ENCODE measurements around the gene FZD10. TPM values are rescaled to one million over a fixed set of nuclear protein-coding genes. Genes with fewer than 3 reads are reported as not detected.

The FZD10 gene
- polyA plus RNA-seq, 1 experiment, result not detected

GRCh38 chr12:130127912-130128789 lies 34.1 kb upstream of the FZD10 start:
- no peak for TF ChIP-seq CTCF (IDR thresholded peaks at IDR 0.05; ENCODE audit: low read depth, low read length)
- POLR2A ChIA-PET, result no interaction called here
- no peak for DNase-seq (ENCODE audit: low read depth, low spot score)
- no peak overlapping the region for H3K27ac ChIP-seq (ENCODE audit: low read depth, low read length)
- CTCF ChIA-PET, result no interaction called here
- H3K27me3 ChIP-seq (ENCODE audit: control insufficient read depth, insufficient read depth, low read length), result no peaks in the 10 kb centered on the region
- H3K4me3 ChIP-seq (ENCODE audit: low read depth, low read length), result no peak overlapping the region
- peaks cover 85% of the 10 kb centered on the region for H3K9me3 ChIP-seq (ENCODE audit: control insufficient read depth, insufficient read depth, low read length)

- ChIA-PET POLR2A (no interaction called here), CTCF (no interaction called here)
- Histone ChIP-seq H3K27me3 (ENCODE audit: control insufficient read depth, insufficient read depth, low read length) (no peaks in the 10 kb centered on the region), H3K9me3 (ENCODE audit: control insufficient read depth, insufficient read depth, low read length) (peaks cover 90% of the 10 kb centered on the region), H3K27ac (ENCODE audit: low read depth, low read length) (no peak overlapping the region), H3K4me3 (ENCODE audit: low read depth, low read length) (no peak overlapping the region)
- DNase-seq (ENCODE audit: low read depth, low spot score), result no peak
- no peak for TF ChIP-seq CTCF (IDR thresholded peaks at IDR 0.05; ENCODE audit: low read depth, low read length)
Measured at GRCh38 chr12:130128790-130129735, 33.2 kb upstream of the FZD10 start.

- Histone ChIP-seq H3K4me3 (ENCODE audit: low read depth, low read length) (no peak overlapping the region), H3K27me3 (ENCODE audit: control insufficient read depth, insufficient read depth, low read length) (no peaks in the 10 kb centered on the region), H3K27ac (ENCODE audit: low read depth, low read length) (no peak overlapping the region), H3K9me3 (ENCODE audit: control insufficient read depth, insufficient read depth, low read length) (peaks cover 87% of the 10 kb centered on the region)
- POLR2A ChIA-PET, result no interaction called here
- no peak for TF ChIP-seq CTCF (IDR thresholded peaks at IDR 0.05; ENCODE audit: low read depth, low read length)
- DNase-seq (ENCODE audit: low read depth, low spot score), result no peak
- CTCF ChIA-PET, result no interaction called here
Measured at GRCh38 chr12:130130346-130130745, 31.9 kb upstream of the FZD10 start.

- CTCF ChIA-PET, result no interaction called here
- POLR2A ChIA-PET, result no interaction called here
- Histone ChIP-seq H3K27me3 (ENCODE audit: control insufficient read depth, insufficient read depth, low read length) (no peaks in the 10 kb centered on the region), H3K9me3 (ENCODE audit: control insufficient read depth, insufficient read depth, low read length) (peaks cover 86% of the 10 kb centered on the region), H3K4me3 (ENCODE audit: low read depth, low read length) (no peak overlapping the region), H3K27ac (ENCODE audit: low read depth, low read length) (no peak overlapping the region)
- DNase-seq (ENCODE audit: low read depth, low spot score), result no peak
- no peak for TF ChIP-seq CTCF (IDR thresholded peaks at IDR 0.05; ENCODE audit: low read depth, low read length)
Measured at GRCh38 chr12:130131025-130131424, 31.2 kb upstream of the FZD10 start.

- Histone ChIP-seq H3K27ac (ENCODE audit: low read depth, low read length) (no peak overlapping the region), H3K4me3 (ENCODE audit: low read depth, low read length) (no peak overlapping the region), H3K9me3 (ENCODE audit: control insufficient read depth, insufficient read depth, low read length) (peaks cover 85% of the 10 kb centered on the region), H3K27me3 (ENCODE audit: control insufficient read depth, insufficient read depth, low read length) (no peaks in the 10 kb centered on the region)
- CTCF ChIA-PET, result no interaction called here
- POLR2A ChIA-PET, result no interaction called here
- no peak for DNase-seq (ENCODE audit: low read depth, low spot score)
- no peak for TF ChIP-seq CTCF (IDR thresholded peaks at IDR 0.05; ENCODE audit: low read depth, low read length)
Measured at GRCh38 chr12:130131801-130132200, 30.5 kb upstream of the FZD10 start.
